Kidney tubule cell (primary cell): ENCODE data around the gene DLG2.
"Not testable (repeated sequence)": the region's sequence is repeated elsewhere in the genome, so short reads cannot be mapped to it uniquely, and the experiment has no call there.

Experiments
- DNase-seq: peaks from one replicate; pipeline ENCODE4 v3.0.0-alpha.2; 2018; ENCODE audit warnings: low spot score

The DLG2 gene

GRCh38 chr11:83459798-83460197, 2167.3 kb downstream of the DLG2 start:
- DNase-seq, result peak; percentile 47

GRCh38 chr11:83456566-83456965, 2170.6 kb downstream of the DLG2 start:
- no peak for DNase-seq

GRCh38 chr11:83456075-83456474, 2171.1 kb downstream of the DLG2 start:
- DNase-seq, result no peak

GRCh38 chr11:83455356-83455755, 2171.8 kb downstream of the DLG2 start:
- no peak for DNase-seq

- DNase-seq, result no peak
These were observed 2172.5 kb downstream of the DLG2 start for GRCh38 chr11:83454674-83455073.

- DNase-seq, result peak; percentile 63
These were observed 2177.7 kb downstream of the DLG2 start for GRCh38 chr11:83449338-83449913.

- peak; percentile 85 for DNase-seq
These were observed 2178.5 kb downstream of the DLG2 start for GRCh38 chr11:83448686-83449085.

- not testable (repeated sequence) for DNase-seq
These were observed 2183.3 kb downstream of the DLG2 start for GRCh38 chr11:83443880-83444279.

GRCh38 chr11:83441601-83442000, 2185.5 kb downstream of the DLG2 start:
- no peak for DNase-seq

GRCh38 chr11:83441171-83441570, 2186.0 kb downstream of the DLG2 start:
- DNase-seq, result no peak

- DNase-seq, result no peak
These were observed 2188.7 kb downstream of the DLG2 start for GRCh38 chr11:83438438-83438837.

GRCh38 chr11:83437939-83438338, 2189.2 kb downstream of the DLG2 start:
- no peak for DNase-seq

GRCh38 chr11:83436855-83437254, 2190.3 kb downstream of the DLG2 start:
- no peak for DNase-seq

- not testable (repeated sequence) for DNase-seq
These were observed 2192.3 kb downstream of the DLG2 start for GRCh38 chr11:83434812-83435211.

- no peak for DNase-seq
These were observed 2199.2 kb downstream of the DLG2 start for GRCh38 chr11:83427943-83428342.

- no peak for DNase-seq
These were observed 2199.6 kb downstream of the DLG2 start for GRCh38 chr11:83427501-83427900.

- DNase-seq, result no peak
These were observed 2202.0 kb downstream of the DLG2 start for GRCh38 chr11:83425137-83425466.

- DNase-seq, result no peak
These were observed 2202.6 kb downstream of the DLG2 start for GRCh38 chr11:83424376-83425136.

GRCh38 chr11:83422641-83423040, 2204.5 kb downstream of the DLG2 start:
- DNase-seq, result not testable (repeated sequence)

- DNase-seq, result no peak
These were observed 2216.3 kb downstream of the DLG2 start for GRCh38 chr11:83410605-83411565.

- DNase-seq, result no peak
These were observed 2217.3 kb downstream of the DLG2 start for GRCh38 chr11:83409891-83410290.

- DNase-seq, result no peak
These were observed 2217.7 kb downstream of the DLG2 start for GRCh38 chr11:83409476-83409875.

- DNase-seq, result no peak
These were observed 2218.2 kb downstream of the DLG2 start for GRCh38 chr11:83408946-83409345.
